ENCODE measurements around the gene ZDHHC3.
"Not testable (repeated sequence)": the region's sequence is repeated elsewhere in the genome, so short reads cannot be mapped to it uniquely, and the experiment has no call there.

Gene ZDHHC3

GRCh38 chr3:44995142-44995770, 19.3 kb upstream of the ZDHHC3 start:
- no peak for DNase-seq

GRCh38 chr3:44993471-44994205, 17.7 kb upstream of the ZDHHC3 start:
- DNase-seq = no peak

- peak; percentile 32 for DNase-seq
Observed at GRCh38 chr3:44992555-44993470, 16.8 kb upstream of the ZDHHC3 start.

- DNase-seq = no peak
Observed at GRCh38 chr3:44991326-44991725, 15.4 kb upstream of the ZDHHC3 start.

GRCh38 chr3:44989636-44990373, 13.8 kb upstream of the ZDHHC3 start:
- peak; percentile 38 for DNase-seq

GRCh38 chr3:44989141-44989540, 13.2 kb upstream of the ZDHHC3 start:
- no peak for DNase-seq

GRCh38 chr3:44988073-44988472, 12.1 kb upstream of the ZDHHC3 start:
- DNase-seq = peak; percentile 25

- DNase-seq = no peak
Observed at GRCh38 chr3:44987332-44987731, 11.4 kb upstream of the ZDHHC3 start.

- not testable (repeated sequence) for DNase-seq
Observed at GRCh38 chr3:44986330-44986729, 10.4 kb upstream of the ZDHHC3 start.

- DNase-seq = peak; percentile 16
Observed at GRCh38 chr3:44984335-44984734, 8.4 kb upstream of the ZDHHC3 start.

- DNase-seq = no peak
Observed at GRCh38 chr3:44983484-44983941, 7.5 kb upstream of the ZDHHC3 start.

- DNase-seq = no peak
Observed at GRCh38 chr3:44982817-44983216, 6.8 kb upstream of the ZDHHC3 start.

GRCh38 chr3:44981751-44982150, 5.8 kb upstream of the ZDHHC3 start:
- DNase-seq = peak; percentile 26

GRCh38 chr3:44981220-44981619, 5.2 kb upstream of the ZDHHC3 start:
- no peak for DNase-seq

GRCh38 chr3:44974416-44974815, 1.6 kb downstream of the ZDHHC3 start:
- no peak for DNase-seq

GRCh38 chr3:44970926-44971490, 5.0 kb downstream of the ZDHHC3 start:
- no peak for DNase-seq

- no peak for DNase-seq
Observed at GRCh38 chr3:44969828-44970179, 6.2 kb downstream of the ZDHHC3 start.

GRCh38 chr3:44969154-44969827, 6.7 kb downstream of the ZDHHC3 start:
- peak; percentile 13 for DNase-seq

- DNase-seq = no peak
Observed at GRCh38 chr3:44968447-44968858, 7.5 kb downstream of the ZDHHC3 start.

GRCh38 chr3:44966795-44967278, 9.1 kb downstream of the ZDHHC3 start:
- peak; percentile 39 for DNase-seq

GRCh38 chr3:44965165-44965564, 10.8 kb downstream of the ZDHHC3 start:
- no peak for DNase-seq

Data from suppressor macrophage treated with lipopolysaccharide for 4 hours (primary cell).